GM19351 (cell line): ENCODE data around the gene TTC7B.

Experiments used
- ATAC-seq: cut with Tn5 transposase; IDR thresholded peaks from one replicate; pipeline ENCODE4 v1.9.1; 2021; ENCODE audit warnings: mild to moderate bottlenecking, moderate library complexity; ENCODE audit not compliant: unreplicated experiment

The TTC7B gene

DNA sequence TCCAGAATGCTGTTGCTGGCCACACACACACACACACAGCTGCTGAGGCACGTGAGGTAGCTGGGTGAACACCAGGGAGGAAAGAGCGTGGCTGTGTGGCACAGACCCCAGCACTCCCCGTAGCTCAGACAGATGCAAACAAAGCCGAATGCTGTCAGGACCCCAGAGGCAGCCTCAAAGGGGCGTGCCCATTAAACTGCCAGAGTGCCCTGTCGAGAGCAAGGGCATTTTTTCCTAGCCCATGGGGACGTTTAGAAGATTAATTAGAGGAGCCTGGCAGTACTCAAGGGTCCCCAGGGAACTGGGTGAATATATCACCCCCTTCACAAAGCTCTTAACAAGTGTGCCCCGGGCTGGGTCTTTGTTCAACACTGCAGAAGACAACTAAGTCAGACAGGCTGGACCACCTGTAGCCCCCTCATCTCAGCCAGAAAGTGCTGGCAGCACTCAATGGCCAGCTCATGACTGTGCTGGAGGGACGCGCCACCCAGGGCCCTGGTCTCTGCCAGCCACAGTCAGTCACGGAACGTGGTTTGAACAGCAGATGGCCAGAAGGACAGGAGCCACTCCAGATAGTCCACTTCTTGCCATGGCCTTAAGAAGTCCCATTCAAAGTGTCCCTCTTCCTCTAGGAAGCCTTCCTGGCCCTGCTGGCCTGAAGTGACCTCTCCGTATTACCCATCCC lies 37.5 kb downstream of the TTC7B start:
- no peak for ATAC-seq

DNA sequence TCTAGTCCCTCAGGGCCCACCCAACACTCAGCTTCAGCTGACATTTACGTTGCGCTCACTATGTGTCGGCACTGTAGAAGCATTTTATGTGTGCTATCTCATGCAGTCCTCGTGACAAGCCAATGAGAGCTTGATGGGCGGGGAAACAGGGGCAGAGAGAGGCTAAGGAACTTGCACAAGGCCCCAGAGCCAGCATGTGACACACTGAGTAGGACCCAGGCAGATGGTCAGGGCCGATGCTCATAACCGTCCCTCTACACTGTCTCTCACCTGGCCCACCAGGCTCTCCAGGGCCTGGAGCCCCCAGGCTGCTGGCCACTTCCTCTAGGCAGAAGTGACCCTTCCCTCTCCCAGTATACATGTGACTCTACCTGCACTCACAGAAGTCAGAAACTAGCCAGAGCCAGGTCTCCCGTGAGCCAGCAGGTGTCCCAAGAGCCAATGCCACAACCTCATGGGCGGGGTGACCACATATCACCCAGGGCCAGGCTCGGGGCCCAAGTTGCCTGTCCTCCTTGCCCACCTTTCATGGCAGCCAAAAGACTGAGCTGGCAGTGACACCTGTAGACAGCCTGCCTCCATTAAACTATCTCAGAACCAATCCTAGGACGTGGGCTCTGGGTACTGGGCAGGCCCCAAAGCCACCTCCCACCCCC lies 38.3 kb downstream of the TTC7B start:
- no peak for ATAC-seq

DNA sequence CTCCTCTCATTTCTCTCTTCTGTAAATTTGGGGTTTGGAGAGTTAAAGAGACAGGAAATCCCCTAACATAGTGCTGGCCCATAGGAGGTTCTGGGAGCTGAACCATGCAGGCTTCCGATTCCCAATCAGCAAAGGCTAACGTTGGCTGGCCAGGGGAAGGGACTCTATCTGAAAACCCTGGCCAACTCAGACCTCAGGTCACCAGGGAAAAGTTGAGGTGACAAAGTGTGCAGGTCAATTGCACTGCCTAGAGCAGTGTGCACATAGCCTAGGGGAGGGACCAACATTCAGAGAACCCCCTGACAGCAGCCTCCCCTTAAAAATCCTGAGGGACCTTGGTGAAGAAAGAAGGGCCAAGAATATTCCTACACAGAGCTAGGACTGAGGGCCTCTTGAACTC lies 38.9 kb downstream of the TTC7B start:
- no peak for ATAC-seq

GRCh38 chr14:90775441-90775840 lies 40.8 kb downstream of the TTC7B start:
- no peak for ATAC-seq

DNA sequence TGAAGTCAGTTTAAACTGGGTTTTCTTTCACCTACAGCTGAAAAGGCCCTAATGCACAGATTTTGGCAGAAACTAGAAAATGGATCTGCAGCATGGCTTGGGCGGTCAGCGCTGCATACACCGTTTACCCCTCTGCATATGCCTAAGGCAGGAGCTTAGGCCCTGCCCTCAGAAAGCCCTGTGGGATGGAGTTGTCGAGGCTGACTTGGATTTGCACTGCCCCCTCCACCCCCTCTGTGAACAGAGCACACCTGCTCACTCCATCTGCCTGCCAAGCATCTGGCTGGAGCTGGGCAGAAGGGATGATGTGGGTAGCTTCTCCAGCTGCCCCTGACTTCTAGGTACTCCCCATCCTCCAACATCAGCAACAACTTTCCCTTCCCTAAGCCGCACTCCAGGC lies 41.9 kb downstream of the TTC7B start:
- ATAC-seq = no peak

DNA sequence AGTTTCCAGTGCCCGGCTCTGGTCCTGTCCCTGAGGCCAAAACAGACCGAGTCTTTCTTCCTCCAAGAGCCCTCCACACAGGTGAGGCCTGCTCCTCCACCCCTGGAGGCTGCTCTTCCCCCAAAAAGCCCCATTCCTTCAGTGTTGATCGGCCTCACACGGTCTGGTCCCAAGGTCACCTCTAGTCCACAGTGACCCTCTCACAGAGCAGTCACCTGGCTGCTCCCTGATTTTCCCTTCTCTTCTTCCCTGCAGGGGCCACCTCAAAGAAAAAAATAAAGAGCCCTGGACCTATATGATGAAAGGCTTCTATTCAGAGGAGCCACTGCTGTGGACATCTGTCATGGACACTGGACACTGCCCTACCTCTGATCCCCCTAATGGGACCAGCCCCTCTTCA lies 42.5 kb downstream of the TTC7B start:
- ATAC-seq = no peak

DNA sequence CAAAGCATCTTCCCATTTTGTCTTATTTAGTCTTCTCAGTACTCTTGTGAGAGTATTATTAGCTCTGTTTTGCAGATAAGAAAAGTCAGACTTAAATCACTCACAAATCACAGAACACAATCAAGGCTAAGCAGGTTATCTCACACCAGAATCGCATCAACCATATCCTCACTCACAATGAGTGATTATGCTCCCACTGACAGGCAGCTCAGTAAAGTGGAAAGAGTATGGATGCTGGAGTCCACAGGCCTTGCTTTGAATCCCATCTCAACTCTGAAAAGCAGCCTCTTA lies 43.1 kb downstream of the TTC7B start:
- ATAC-seq = no peak

DNA sequence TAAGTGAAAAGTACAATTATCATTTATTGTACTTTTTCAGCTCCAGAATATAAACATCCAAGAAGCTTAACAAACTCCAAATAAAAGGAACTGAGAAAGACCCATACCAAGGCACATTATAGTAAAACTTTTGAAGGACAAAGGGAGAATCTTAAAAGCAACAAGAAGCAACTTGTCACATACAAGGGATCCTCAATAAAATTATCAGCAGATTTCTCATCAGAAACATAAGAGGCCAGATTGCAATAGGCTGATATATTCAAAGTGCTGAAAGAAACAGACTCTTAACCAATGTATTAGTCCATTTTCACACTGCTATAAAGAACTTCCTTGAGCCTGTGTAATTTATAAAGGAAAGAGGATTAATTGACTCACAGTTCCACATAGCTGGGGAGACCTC lies 48.3 kb downstream of the TTC7B start:
- no peak for ATAC-seq

- no peak for ATAC-seq
Measured at GRCh38 chr14:90760591-90761316, 55.5 kb downstream of the TTC7B start.

- ATAC-seq = no peak
Measured at GRCh38 chr14:90760078-90760444, 56.2 kb downstream of the TTC7B start.

DNA sequence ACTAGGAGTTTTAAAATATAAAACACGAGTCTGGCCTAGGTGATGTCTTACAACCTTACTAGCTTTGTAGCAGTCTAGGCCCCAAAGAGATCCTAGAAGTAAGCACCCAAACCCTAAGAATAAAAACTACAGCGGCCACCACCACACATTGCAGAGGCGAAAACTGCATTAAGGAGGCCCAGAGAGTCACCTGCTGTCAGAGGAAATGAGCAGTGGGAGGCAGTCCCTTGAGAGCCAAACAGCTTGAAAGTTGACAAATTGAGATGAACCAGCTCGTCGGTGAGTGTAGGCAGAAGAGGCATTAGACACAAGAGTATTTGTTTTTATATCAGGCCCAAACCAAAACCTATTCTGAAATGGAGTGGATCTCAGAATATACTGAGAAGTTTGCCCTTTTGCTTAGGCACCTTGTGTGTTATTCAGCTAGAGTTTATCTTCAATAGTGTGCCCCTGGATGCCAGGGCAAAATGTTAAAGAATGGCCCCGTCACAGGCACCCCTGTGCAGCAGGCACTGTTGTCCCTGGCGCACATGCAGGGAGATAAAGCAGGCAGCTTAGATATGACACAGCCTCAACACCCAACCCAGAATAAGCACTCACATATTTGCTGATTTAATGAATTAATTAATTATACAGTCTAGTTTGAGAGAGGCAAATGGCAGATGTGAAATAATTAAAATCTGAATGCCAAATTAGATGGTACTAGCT lies 56.7 kb downstream of the TTC7B start:
- ATAC-seq = peak; percentile 53

GRCh38 chr14:90758959-90759358 lies 57.3 kb downstream of the TTC7B start:
- no peak for ATAC-seq

GRCh38 chr14:90758028-90758889 lies 58.0 kb downstream of the TTC7B start:
- ATAC-seq = peak; percentile 82

GRCh38 chr14:90757452-90757851 lies 58.8 kb downstream of the TTC7B start:
- no peak for ATAC-seq

DNA sequence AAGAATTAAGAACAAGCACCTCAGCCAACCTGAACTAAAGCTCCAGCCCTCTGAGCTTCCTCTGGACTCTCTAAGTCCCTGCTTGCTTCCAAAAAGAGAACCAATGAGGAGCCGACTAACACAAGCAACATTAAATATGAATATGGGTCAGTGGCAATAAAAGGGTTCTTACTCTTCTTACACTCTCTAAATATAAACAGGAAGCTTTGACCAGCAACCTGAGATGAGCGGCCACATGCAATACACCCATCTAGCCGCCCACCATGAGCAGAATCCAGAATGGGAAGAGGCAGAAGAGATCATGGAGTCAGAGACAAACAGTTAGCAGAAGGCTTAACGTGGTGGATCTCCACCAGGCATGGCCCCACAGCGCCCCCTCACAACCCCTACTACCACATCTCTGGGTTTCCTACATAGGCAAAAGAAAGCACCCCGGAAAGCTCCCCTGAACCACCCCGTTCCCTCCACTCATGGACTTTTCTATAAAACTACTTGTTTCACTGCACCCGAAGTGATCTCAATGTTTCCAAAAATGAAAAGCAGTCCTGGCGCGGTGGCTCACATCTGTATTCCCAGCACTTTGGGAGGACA lies 59.4 kb downstream of the TTC7B start:
- no peak for ATAC-seq

DNA sequence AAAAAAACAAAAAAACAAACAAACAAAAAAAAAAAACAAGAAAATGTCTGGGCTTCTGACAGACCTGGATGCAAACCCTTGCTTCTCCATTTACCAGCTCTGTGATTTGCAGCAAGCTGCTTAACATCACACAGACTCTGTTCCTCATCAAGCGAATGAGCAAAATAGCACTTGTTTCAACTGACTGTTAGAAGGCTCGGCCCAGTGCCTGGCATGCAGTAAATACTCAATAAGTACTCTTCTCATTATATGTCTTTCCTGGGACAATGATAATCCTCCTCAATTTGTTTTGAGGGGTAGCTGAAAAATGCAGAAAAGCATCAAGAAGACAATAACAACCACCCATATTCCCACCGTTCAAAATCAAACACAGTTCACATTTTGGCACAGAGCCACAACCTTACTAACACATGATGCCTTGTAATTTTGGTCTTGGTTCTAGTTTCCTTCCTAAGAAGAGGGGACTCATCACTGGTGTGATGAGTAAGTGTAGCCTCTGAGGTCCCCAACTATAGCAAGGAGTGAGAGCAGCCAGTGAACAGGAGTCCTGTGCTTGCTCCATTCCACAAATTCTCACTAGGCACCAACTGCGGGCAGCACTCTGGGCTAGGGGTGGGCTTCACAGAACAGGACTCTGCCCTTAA lies 60.4 kb downstream of the TTC7B start:
- no peak for ATAC-seq

DNA sequence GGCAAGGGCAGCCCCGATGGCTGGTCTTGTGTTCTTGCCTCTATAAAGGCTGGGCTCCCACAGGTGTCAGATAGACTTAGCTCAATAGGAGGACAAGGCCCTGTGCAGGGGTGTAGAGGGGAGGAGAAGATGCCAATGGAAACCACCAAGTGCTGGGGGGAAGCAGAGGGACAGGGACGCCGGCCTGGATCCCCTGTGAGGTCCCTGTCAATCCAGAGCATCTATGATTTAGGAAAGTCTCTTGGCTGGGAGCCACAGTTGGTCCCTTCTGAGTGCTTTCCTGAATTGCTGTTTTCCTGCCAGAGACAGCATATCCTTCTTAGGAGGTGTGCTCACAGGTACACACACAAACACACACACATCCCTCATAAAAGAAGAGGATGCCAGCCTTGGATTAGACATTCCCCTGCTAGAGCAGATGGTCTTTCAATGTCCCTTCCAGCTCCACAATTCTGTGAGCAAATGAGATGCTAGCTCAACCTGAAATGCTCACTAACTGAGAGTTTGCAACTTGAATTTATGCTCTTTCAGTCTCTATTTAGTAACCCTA lies 62.7 kb downstream of the TTC7B start:
- ATAC-seq = no peak

DNA sequence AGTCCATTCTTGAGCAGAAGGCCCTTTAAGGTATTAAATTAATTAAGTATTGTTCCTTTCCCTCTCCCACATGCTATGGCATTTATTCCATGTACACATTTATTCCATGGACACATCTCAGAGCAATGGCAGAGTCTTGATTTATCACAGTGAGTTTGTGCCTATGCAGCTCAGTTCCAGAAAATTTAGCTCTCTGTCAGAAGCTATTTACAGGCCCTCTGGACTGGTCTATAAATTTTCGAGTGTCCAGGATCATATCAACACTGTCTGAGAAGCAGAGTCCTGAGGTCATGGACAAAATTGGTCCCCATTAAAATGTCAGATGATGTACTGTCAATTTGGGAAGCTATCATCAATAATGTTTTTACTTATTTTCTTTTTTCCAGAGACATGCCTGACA lies 65.5 kb downstream of the TTC7B start:
- ATAC-seq = no peak

GRCh38 chr14:90750191-90750590 lies 66.0 kb downstream of the TTC7B start:
- no peak for ATAC-seq

- no peak for ATAC-seq
Measured at GRCh38 chr14:90747909-90748308, 68.3 kb downstream of the TTC7B start.
